ENCODE measurements around the gene ODC1. TPM values are rescaled to one million over a fixed set of nuclear protein-coding genes. Genes with fewer than 3 reads are reported as not detected.

ODC1 gene
- total RNA-seq, 3 donors from 2014 or later: 39.8 to 68.8 (median 60.3) TPM

- Histone ChIP-seq H3K27me3 (no peaks in the 10 kb centered on the region), H3K4me1 (peaks cover 3 to 25% of the 10 kb centered on the region in 2 donors), H3K9me3 (no peaks in the 10 kb centered on the region), H3K4me3 (no peak overlapping the region), H3K36me3 (no peaks in the 10 kb centered on the region), H3K27ac (peak overlapping the region; percentile 90)
- intact Hi-C loops (cut with DNase I; ENCODE audit: low total_unique reads): no loop called here
- DNase-seq (ENCODE audit: low spot score in 2 of 2): peak in 1 of 2 donors; percentile 35
- no peak for TF ChIP-seq POLR2A (IDR thresholded peaks at IDR 0.05)
- TF ChIP-seq POLR2AphosphoS5 (IDR thresholded peaks at IDR 0.05): no peak
- TF ChIP-seq CTCF (IDR thresholded peaks at IDR 0.05): no peak
These were observed 42.1 kb downstream of the ODC1 start for GRCh38 chr2:10406016-10406415.

- Histone ChIP-seq H3K36me3 (no peaks in the 10 kb centered on the region), H3K9me3 (no peaks in the 10 kb centered on the region), H3K4me3 (peak overlapping the region in 2 of 3 donors; percentile 10 to 39), H3K27ac (peak overlapping the region; percentile 90), H3K4me1 (peaks cover 3 to 25% of the 10 kb centered on the region in 2 donors), H3K27me3 (no peaks in the 10 kb centered on the region)
- intact Hi-C loops (cut with DNase I; ENCODE audit: low total_unique reads): no loop called here
- DNase-seq (ENCODE audit: low spot score in 2 of 2): peak; percentile 91 to 93
- TF ChIP-seq POLR2AphosphoS5 (IDR thresholded peaks at IDR 0.05): peak; percentile 62 to 73 (median 63)
- TF ChIP-seq CTCF (IDR thresholded peaks at IDR 0.05): peak in 1 of 3 donors; percentile 14
- no peak for TF ChIP-seq POLR2A (IDR thresholded peaks at IDR 0.05)
These were observed 42.7 kb downstream of the ODC1 start for GRCh38 chr2:10405448-10405847.

GRCh38 chr2:10404324-10405143, 43.6 kb downstream of the ODC1 start:
- peaks cover 3 to 25% of the 10 kb centered on the region in 2 donors for H3K4me1 ChIP-seq
- no peaks in the 10 kb centered on the region for H3K36me3 ChIP-seq
- no peaks in the 10 kb centered on the region for H3K9me3 ChIP-seq
- DNase-seq (ENCODE audit: low spot score in 2 of 2): peak in 1 of 2 donors; percentile 82
- H3K4me3 ChIP-seq: peak overlapping the region in 2 of 3 donors; percentile 21 to 39
- H3K27me3 ChIP-seq: no peaks in the 10 kb centered on the region
- TF ChIP-seq POLR2A (IDR thresholded peaks at IDR 0.05): no peak
- no peak for TF ChIP-seq CTCF (IDR thresholded peaks at IDR 0.05)
- TF ChIP-seq POLR2AphosphoS5 (IDR thresholded peaks at IDR 0.05): no peak
- intact Hi-C loops (cut with DNase I; ENCODE audit: low total_unique reads): no loop called here
- peak overlapping the region; percentile 90 for H3K27ac ChIP-seq

- Histone ChIP-seq H3K27ac (no peak overlapping the region), H3K4me3 (no peak overlapping the region), H3K27me3 (no peaks in the 10 kb centered on the region), H3K4me1 (peaks cover 3 to 20% of the 10 kb centered on the region in 2 donors), H3K36me3 (no peaks in the 10 kb centered on the region), H3K9me3 (no peaks in the 10 kb centered on the region)
- DNase-seq (ENCODE audit: low spot score in 2 of 2): no peak
- intact Hi-C loops (cut with DNase I; ENCODE audit: low total_unique reads): no loop called here
- no peak for TF ChIP-seq CTCF (IDR thresholded peaks at IDR 0.05)
- TF ChIP-seq POLR2A (IDR thresholded peaks at IDR 0.05): no peak
- no peak for TF ChIP-seq POLR2AphosphoS5 (IDR thresholded peaks at IDR 0.05)
These were observed 45.4 kb downstream of the ODC1 start for GRCh38 chr2:10402653-10403215.

GRCh38 chr2:10402062-10402585, 46.0 kb downstream of the ODC1 start:
- TF ChIP-seq POLR2A (IDR thresholded peaks at IDR 0.05) (no peak), POLR2AphosphoS5 (IDR thresholded peaks at IDR 0.05) (no peak), CTCF (IDR thresholded peaks at IDR 0.05) (no peak)
- no peaks in the 10 kb centered on the region for H3K27me3 ChIP-seq
- H3K4me1 ChIP-seq: peaks cover 3 to 15% of the 10 kb centered on the region in 2 donors
- H3K36me3 ChIP-seq: no peaks in the 10 kb centered on the region
- intact Hi-C loops (cut with DNase I; ENCODE audit: low total_unique reads): no loop called here
- H3K9me3 ChIP-seq: no peaks in the 10 kb centered on the region
- H3K4me3 ChIP-seq: no peak overlapping the region
- no peak for DNase-seq (ENCODE audit: low spot score in 2 of 2)
- peak overlapping the region in 1 of 2 donors; percentile 39 for H3K27ac ChIP-seq
